Measurements from ENCODE around the gene EEF1AKMT1. TPM values are rescaled to one million over a fixed set of nuclear protein-coding genes. Genes with fewer than 3 reads are reported as not detected.

EEF1AKMT1 gene
- total and polyA plus RNA-seq, 2 experiments from 2014 or later: 13.7 to 23.1 TPM

- Histone ChIP-seq H3K36me3 (ENCODE audit: low read depth) (peaks cover 13% of the 10 kb centered on the region), H3K27ac (peak overlapping the region; percentile 85), H3K4me1 (ENCODE audit: insufficient read depth) (peaks cover 8% of the 10 kb centered on the region; the same call in 1 of the 2 replicates), H3K9me2 (ENCODE audit: insufficient read depth) (no peaks in the 10 kb centered on the region), H3K9me3 (ENCODE audit: low read depth) (no peaks in the 10 kb centered on the region), H3F3A (ENCODE audit: insufficient read depth) (0 out of 2 replicates have a peak, but pooled peaks cover 9% of the 10 kb centered on the region), H2AFZ (peak overlapping the region; percentile 82), H3K79me2 (ENCODE audit: insufficient read depth) (peaks cover 29% of the 10 kb centered on the region), H3K4me3 (peak overlapping the region; percentile 77), H3K27me3 (replicated peaks; ENCODE audit: insufficient read depth) (no peaks in the 10 kb centered on the region), H3K9ac (peak overlapping the region; percentile 90), H3K4me2 (ENCODE audit: unreplicated experiment) (peak overlapping the region; percentile 77), H4K20me1 (ENCODE audit: insufficient read depth) (no peaks in the 10 kb centered on the region)
- no peak for TF ChIP-seq EZH2 (IDR thresholded peaks at IDR 0.05; ENCODE audit: insufficient read depth, poor library complexity, severe bottlenecking)
- TF ChIP-seq EZH2phosphoT487 (IDR thresholded peaks at IDR 0.05; ENCODE audit: insufficient read depth, low read depth): no peak
- WGBS, 2 experiments (ENCODE audit: low coverage in 1 of 2, low lambda C conversion rate in 2 of 2, missing lambda C conversion rate in 2 of 2): 74 to 77% methylated on average over 10 of the region's 10 CpGs
- DNase-seq: peak; percentile 50
- in situ Hi-C loops (cut with MboI): no loop called here
Measured at GRCh38 chr13:20772401-20773131, 1.2 kb downstream of the EEF1AKMT1 start.

GRCh38 chr13:20769834-20770233 lies 3.9 kb downstream of the EEF1AKMT1 start:
- Histone ChIP-seq H3K4me2 (ENCODE audit: unreplicated experiment) (no peak overlapping the region), H3K9me3 (ENCODE audit: low read depth) (no peaks in the 10 kb centered on the region), H3K4me1 (ENCODE audit: insufficient read depth) (peaks cover 8% of the 10 kb centered on the region; the same call in 1 of the 2 replicates), H4K20me1 (ENCODE audit: insufficient read depth) (no peaks in the 10 kb centered on the region), H2AFZ (no peak overlapping the region), H3K4me3 (no peak overlapping the region), H3K36me3 (ENCODE audit: low read depth) (peaks cover 13% of the 10 kb centered on the region), H3K27me3 (replicated peaks; ENCODE audit: insufficient read depth) (no peaks in the 10 kb centered on the region), H3K79me2 (ENCODE audit: insufficient read depth) (peaks cover 29% of the 10 kb centered on the region), H3F3A (ENCODE audit: insufficient read depth) (0 out of 2 replicates have a peak, but pooled peaks cover 2% of the 10 kb centered on the region), H3K9ac (no peak overlapping the region), H3K9me2 (ENCODE audit: insufficient read depth) (no peaks in the 10 kb centered on the region), H3K27ac (no peak overlapping the region)
- 100% methylated on average over 1 of the region's 1 CpG for WGBS, 2 experiments (ENCODE audit: low coverage in 1 of 2, low lambda C conversion rate in 2 of 2, missing lambda C conversion rate in 2 of 2)
- no peak for DNase-seq
- in situ Hi-C loops (cut with MboI): no loop called here
- no peak for TF ChIP-seq EZH2phosphoT487 (IDR thresholded peaks at IDR 0.05; ENCODE audit: insufficient read depth, low read depth)
- TF ChIP-seq EZH2 (IDR thresholded peaks at IDR 0.05; ENCODE audit: insufficient read depth, poor library complexity, severe bottlenecking): no peak

- peaks cover 13% of the 10 kb centered on the region for H3K36me3 ChIP-seq (ENCODE audit: low read depth)
- WGBS, 2 experiments (ENCODE audit: low coverage in 1 of 2, low lambda C conversion rate in 2 of 2, missing lambda C conversion rate in 2 of 2): 94 to 95% methylated on average over 2 of the region's 2 CpGs
- H3K9me3 ChIP-seq (ENCODE audit: low read depth): no peaks in the 10 kb centered on the region
- no peak for DNase-seq
- H3K27ac ChIP-seq: no peak overlapping the region
- H3K9me2 ChIP-seq (ENCODE audit: insufficient read depth): no peaks in the 10 kb centered on the region
- H2AFZ ChIP-seq: no peak overlapping the region
- TF ChIP-seq EZH2phosphoT487 (IDR thresholded peaks at IDR 0.05; ENCODE audit: insufficient read depth, low read depth): no peak
- TF ChIP-seq EZH2 (IDR thresholded peaks at IDR 0.05; ENCODE audit: insufficient read depth, poor library complexity, severe bottlenecking): no peak
- H3K79me2 ChIP-seq (ENCODE audit: insufficient read depth): peaks cover 29% of the 10 kb centered on the region
- no peak overlapping the region for H3K9ac ChIP-seq
- no peak overlapping the region for H3K4me2 ChIP-seq (ENCODE audit: unreplicated experiment)
- H3K27me3 ChIP-seq (replicated peaks; ENCODE audit: insufficient read depth): no peaks in the 10 kb centered on the region
- H3F3A ChIP-seq (ENCODE audit: insufficient read depth): no peaks in the 10 kb centered on the region
- no peaks in the 10 kb centered on the region for H4K20me1 ChIP-seq (ENCODE audit: insufficient read depth)
- in situ Hi-C loops (cut with MboI): no loop called here
- H3K4me3 ChIP-seq: no peak overlapping the region
- peaks cover 8% of the 10 kb centered on the region; the same call in 1 of the 2 replicates for H3K4me1 ChIP-seq (ENCODE audit: insufficient read depth)
Measured at GRCh38 chr13:20769091-20769490, 4.7 kb downstream of the EEF1AKMT1 start.

- Histone ChIP-seq H3K4me1 (ENCODE audit: insufficient read depth) (peaks cover 2% of the 10 kb centered on the region; the same call in 1 of the 2 replicates), H3K27ac (no peak overlapping the region), H3K9me2 (ENCODE audit: insufficient read depth) (no peaks in the 10 kb centered on the region), H3K36me3 (ENCODE audit: low read depth) (peaks cover 13% of the 10 kb centered on the region), H3K9ac (no peak overlapping the region), H4K20me1 (ENCODE audit: insufficient read depth) (no peaks in the 10 kb centered on the region), H3K79me2 (ENCODE audit: insufficient read depth) (peaks cover 25% of the 10 kb centered on the region), H3F3A (ENCODE audit: insufficient read depth) (no peaks in the 10 kb centered on the region), H3K4me3 (no peak overlapping the region), H2AFZ (no peak overlapping the region), H3K27me3 (replicated peaks; ENCODE audit: insufficient read depth) (no peaks in the 10 kb centered on the region), H3K4me2 (ENCODE audit: unreplicated experiment) (no peak overlapping the region), H3K9me3 (ENCODE audit: low read depth) (no peaks in the 10 kb centered on the region)
- TF ChIP-seq EZH2 (IDR thresholded peaks at IDR 0.05; ENCODE audit: insufficient read depth, poor library complexity, severe bottlenecking) (no peak), EZH2phosphoT487 (IDR thresholded peaks at IDR 0.05; ENCODE audit: insufficient read depth, low read depth) (no peak)
- in situ Hi-C loops (cut with MboI): no loop called here
- DNase-seq: no peak
- WGBS, 2 experiments (ENCODE audit: low coverage in 1 of 2, low lambda C conversion rate in 2 of 2, missing lambda C conversion rate in 2 of 2): 76 to 88% methylated on average over 2 of the region's 2 CpGs
Measured at GRCh38 chr13:20767309-20767943, 6.3 kb downstream of the EEF1AKMT1 start.
